Activated CD8-positive, alpha-beta memory T cell treated with anti-CD3 and anti-CD28 coated beads for 1 hour (primary cell): ENCODE results near the gene SUPT3H.

Experiments used
- DNase-seq, 2 donors: peaks; one replicate each; pipeline ENCODE4 v3.0.0-alpha.2; 2020; ENCODE audit warnings: low read depth in 1 of 2; ENCODE audit errors: extremely low read depth in 1 of 2

SUPT3H gene

GRCh38 chr6:44967481-44967880 lies 410.3 kb downstream of the SUPT3H start:
- no peak for DNase-seq

GRCh38 chr6:44966449-44967092 lies 411.2 kb downstream of the SUPT3H start:
- no peak for DNase-seq

- DNase-seq: no peak
Observed at GRCh38 chr6:44965708-44966107, 412.0 kb downstream of the SUPT3H start.

GRCh38 chr6:44960898-44961297 lies 416.8 kb downstream of the SUPT3H start:
- no peak for DNase-seq

GRCh38 chr6:44959651-44960050 lies 418.1 kb downstream of the SUPT3H start:
- no peak for DNase-seq

- DNase-seq: no peak
Observed at GRCh38 chr6:44957156-44957555, 420.6 kb downstream of the SUPT3H start.

GRCh38 chr6:44956396-44956795 lies 421.3 kb downstream of the SUPT3H start:
- no peak for DNase-seq

- no peak for DNase-seq
Observed at GRCh38 chr6:44955145-44955544, 422.6 kb downstream of the SUPT3H start.

- DNase-seq: no peak
Observed at GRCh38 chr6:44954281-44954680, 423.5 kb downstream of the SUPT3H start.

GRCh38 chr6:44951253-44951747 lies 426.4 kb downstream of the SUPT3H start:
- no peak for DNase-seq

GRCh38 chr6:44949596-44950201 lies 428.0 kb downstream of the SUPT3H start:
- DNase-seq: no peak

GRCh38 chr6:44943541-44943940 lies 434.2 kb downstream of the SUPT3H start:
- DNase-seq: no peak

- no peak for DNase-seq
Observed at GRCh38 chr6:44942798-44943197, 434.9 kb downstream of the SUPT3H start.

- no peak for DNase-seq
Observed at GRCh38 chr6:44942201-44942600, 435.5 kb downstream of the SUPT3H start.

- no peak for DNase-seq
Observed at GRCh38 chr6:44940367-44940766, 437.4 kb downstream of the SUPT3H start.

GRCh38 chr6:44935693-44936300 lies 441.9 kb downstream of the SUPT3H start:
- DNase-seq: no peak

GRCh38 chr6:44933108-44933507 lies 444.6 kb downstream of the SUPT3H start:
- no peak for DNase-seq

- peak; percentile 14 to 48 for DNase-seq
Observed at GRCh38 chr6:44932651-44933091, 445.1 kb downstream of the SUPT3H start.

- DNase-seq: no peak
Observed at GRCh38 chr6:44931385-44931784, 446.3 kb downstream of the SUPT3H start.

GRCh38 chr6:44926556-44926955 lies 451.2 kb downstream of the SUPT3H start:
- DNase-seq: no peak

GRCh38 chr6:44925100-44925739 lies 452.5 kb downstream of the SUPT3H start:
- DNase-seq: no peak

- no peak for DNase-seq
Observed at GRCh38 chr6:44923444-44923843, 454.3 kb downstream of the SUPT3H start.
